ENCODE results near the gene LAIR2.

Gene LAIR2

GRCh38 chr19:54502518-54503048, at the start of gene LAIR2:
Gene LAIR2, plus strand, starts transcription at chr19:54502831. Its CDS starts 88 bp downstream, at chr19:54502919.
- DNase-seq (ENCODE audit: low read depth, low spot score): no peak

DNA sequence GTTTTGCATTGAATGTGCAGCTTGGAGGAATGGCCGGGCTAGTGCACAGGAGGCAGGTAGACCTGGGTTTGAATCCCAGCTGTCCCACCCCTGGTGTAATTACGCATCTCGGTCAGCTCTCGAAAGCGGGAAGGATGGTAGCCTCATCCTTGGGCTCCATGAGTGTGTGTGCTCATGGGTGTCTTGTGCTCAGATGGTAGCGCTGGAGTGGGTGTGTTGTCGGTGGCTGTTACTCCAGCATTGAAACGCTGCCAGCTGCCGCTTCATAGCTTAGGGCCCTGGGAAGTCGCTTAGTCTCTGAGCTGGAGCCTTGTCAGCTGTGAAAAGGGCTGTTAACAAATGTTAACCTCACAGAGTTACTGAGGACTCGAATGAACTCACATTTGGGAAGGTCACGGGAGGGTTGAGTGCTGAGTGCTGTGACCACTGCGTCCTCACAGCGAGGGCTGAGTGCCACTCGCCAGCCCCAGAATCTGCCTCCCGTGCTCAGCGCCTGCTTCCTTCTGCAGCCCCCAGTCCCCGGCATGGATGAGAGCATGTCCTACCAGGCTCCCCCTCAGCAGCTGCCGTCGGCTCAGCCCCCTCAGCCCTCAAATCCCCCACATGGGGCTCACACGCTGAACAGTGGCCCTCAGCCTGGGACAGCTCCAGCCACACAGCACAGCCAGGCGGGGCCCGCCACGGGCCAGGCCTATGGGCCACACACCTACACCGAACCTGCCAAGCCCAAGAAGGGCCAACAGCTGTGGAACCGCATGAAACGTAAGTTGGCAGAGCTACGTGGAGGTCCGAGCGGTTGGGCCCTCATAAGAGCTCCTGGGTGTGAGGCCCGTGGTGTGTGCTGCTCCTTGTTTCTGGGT, 48.5 kb upstream of the LAIR2 start:
- DNase-seq (ENCODE audit: low read depth, low spot score): no peak

DNA sequence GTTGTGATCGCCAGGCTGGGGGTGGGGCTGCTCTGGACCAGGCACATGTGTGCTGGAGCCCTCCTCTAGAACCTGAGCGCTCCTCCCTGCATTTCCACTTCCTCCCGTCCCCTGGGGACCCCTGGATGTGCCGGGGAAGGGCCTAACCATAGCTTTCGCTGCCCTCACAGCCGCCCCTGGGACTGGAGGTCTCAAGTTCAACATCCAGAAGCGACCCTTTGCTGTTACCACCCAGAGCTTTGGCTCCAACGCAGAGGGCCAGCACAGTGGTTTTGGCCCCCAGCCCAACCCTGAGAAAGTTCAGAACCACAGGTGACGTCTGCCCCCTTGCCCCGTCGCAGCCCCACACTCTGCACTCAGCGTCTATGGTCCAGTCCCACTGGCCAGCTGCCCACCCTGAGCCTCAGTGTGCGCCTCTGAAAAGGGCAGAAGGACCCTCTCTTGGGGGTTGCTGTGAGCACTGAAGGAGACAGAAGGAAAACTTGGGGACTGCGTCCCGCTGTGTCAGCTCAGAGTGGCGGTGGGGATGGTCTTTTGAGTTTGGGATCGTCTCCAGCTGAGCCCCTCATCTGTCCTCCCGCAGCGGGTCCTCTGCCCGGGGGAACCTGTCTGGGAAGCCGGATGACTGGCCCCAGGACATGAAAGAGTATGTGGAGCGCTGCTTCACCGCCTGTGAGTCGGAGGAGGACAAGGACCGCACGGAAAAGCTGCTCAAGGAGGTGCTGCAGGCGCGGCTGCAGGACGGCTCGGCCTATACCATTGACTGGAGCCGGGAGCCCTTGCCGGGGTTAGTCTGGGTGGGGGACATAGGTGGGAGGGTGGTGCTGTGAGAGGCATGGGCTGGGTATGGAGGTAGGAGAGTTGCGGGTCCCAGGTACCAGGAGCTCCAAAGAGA, 47.6 kb upstream of the LAIR2 start:
- no peak for DNase-seq (ENCODE audit: low read depth, low spot score)

GRCh38 chr19:54455786-54456422, 46.7 kb upstream of the LAIR2 start:
- DNase-seq (ENCODE audit: low read depth, low spot score): no peak

- DNase-seq (ENCODE audit: low read depth, low spot score): no peak
Measured at GRCh38 chr19:54456423-54457373, 45.9 kb upstream of the LAIR2 start.

GRCh38 chr19:54457773-54458647, 44.6 kb upstream of the LAIR2 start:
- no peak for DNase-seq (ENCODE audit: low read depth, low spot score)

GRCh38 chr19:54458648-54459281, 43.9 kb upstream of the LAIR2 start:
- DNase-seq (ENCODE audit: low read depth, low spot score): no peak

DNA sequence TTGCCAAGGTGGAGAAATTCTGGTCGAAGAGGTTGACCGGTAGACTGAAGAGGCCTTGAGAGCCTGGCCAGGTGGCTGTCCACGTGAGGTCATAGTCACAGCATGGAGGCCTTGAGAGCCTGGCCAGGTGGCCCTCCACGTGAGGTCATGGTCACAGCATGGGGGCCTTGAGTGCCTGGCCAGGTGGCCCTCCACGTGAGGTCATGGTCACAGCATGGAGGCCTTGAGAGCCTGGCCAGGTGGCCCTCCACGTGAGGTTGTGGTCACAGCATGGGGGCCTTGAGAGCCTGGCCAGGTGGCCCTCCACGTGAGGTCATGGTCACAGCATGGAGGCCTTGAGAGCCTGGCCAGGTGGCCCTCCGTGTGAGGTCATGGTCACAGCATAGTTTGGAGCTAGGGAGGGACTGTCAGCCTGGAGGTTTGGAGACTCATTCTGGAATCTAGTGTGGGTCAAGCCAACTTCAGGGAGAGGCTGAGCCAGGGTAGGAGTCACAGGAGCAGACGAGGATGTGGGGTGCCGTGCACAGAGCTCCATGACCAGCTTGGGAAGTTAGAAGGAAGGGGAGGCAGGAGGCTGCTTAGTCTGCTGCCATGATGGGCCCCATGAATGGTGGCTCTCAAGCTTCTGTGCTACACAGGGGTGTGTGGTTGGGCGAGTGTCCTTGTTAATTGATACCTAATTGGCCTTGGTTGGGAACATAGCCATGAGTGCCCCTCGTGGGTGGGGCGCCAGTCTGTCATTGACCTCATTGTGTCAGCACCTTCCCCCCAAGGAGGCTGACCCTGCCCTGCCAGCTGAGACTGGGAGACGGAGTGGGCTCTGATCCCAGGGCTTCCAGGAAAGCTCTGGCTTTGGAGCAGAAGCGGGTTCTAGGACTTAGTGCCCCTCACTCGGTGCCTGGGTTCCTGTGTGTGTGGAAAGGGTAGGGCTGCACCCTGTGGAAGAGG, 43.1 kb upstream of the LAIR2 start:
- DNase-seq (ENCODE audit: low read depth, low spot score): no peak

DNA sequence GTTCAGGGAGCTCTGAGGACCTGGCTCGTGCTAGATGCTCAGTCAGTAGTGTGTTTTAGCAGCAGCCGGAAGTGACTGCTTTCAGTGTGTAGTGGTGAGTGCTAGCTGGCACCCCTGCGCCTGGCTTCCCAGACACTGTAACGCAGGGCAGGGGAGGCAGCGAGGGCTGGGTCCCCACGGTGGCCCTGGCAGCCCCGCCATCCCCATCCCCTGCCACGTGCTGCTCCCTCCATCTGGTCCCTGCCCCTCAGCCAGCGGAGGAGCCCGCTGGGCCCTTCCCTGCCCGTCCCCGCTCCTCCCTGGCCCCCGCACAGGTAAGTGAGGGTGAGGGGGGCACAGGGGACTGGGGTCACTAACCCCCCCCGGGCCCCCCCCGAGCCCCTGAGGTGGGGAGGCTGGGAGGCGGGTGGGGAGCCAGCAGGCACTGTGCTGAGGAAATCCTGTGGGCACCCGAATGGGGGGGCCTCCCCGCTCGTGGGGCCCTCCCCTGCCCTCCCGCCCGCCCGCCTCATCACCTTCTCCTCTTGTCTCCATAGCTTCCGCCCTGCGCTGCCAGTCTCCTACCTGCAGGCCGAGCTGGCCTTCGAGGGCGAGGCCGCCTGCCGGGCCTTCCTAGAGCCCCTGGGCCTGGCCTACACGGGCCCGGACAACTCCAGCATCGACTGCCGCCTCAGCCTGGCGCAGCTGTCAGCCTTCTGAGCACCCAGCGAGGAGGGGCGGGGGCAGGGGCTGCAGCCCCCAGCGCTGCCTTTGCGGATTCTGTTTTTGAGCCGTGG, 42.2 kb upstream of the LAIR2 start:
- no peak for DNase-seq (ENCODE audit: low read depth, low spot score)

GRCh38 chr19:54461210-54461609, 41.4 kb upstream of the LAIR2 start:
- no peak for DNase-seq (ENCODE audit: low read depth, low spot score)

DNA sequence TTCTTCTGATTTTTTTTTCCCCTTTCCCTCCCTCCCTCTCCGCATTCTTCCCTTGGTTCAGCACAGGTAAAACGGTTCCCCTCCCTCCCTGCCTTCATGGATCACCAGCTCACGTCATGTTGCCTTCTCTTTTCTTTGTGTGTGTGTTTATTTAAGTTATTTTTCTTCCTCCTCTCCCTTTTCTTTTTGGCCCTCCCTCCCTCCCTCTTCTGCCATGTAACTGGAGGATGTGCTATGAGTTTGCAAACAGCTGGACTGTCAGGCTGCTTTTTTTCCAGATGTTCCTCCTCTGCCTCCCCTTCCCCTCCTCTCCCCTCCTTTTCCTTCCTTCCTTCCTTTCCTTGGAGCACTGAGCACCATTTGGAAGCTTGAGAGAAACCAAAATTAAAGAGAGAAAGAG, 41.0 kb upstream of the LAIR2 start:
- no peak for DNase-seq (ENCODE audit: low read depth, low spot score)

DNA sequence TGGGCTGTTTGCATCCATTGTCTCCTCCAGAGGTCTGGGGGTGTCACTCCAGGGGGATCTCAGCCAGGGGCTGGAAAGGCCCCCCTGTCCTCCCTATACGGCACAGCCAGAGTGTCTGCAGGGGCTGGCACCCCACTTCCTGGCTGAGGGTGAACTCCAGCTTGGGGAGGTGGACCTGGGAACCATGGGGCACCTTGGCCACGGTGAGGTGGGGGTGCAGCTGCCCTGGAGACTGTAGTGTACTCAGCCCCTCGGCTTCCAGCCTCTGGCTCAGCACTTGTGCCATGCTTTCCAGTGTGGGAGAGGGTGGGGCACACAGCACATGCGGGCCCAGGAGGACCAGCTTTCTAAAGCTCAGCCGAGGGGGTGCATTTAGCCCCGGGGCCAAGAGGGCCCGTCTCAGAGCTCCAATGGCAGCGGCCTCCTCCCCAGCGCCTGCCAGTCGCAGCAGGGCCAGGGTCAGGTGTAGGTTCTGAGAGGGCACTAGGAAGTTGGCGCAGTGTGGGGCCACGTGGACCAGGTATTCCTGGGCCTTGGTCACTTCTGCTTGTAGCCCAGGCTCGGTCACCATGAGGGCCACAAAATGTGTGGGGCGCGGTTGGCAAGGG, 40.5 kb upstream of the LAIR2 start:
- DNase-seq (ENCODE audit: low read depth, low spot score): no peak

- peak; percentile 80 for DNase-seq (ENCODE audit: low read depth, low spot score)
Measured at GRCh38 chr19:54462655-54463530, 39.7 kb upstream of the LAIR2 start.

DNA sequence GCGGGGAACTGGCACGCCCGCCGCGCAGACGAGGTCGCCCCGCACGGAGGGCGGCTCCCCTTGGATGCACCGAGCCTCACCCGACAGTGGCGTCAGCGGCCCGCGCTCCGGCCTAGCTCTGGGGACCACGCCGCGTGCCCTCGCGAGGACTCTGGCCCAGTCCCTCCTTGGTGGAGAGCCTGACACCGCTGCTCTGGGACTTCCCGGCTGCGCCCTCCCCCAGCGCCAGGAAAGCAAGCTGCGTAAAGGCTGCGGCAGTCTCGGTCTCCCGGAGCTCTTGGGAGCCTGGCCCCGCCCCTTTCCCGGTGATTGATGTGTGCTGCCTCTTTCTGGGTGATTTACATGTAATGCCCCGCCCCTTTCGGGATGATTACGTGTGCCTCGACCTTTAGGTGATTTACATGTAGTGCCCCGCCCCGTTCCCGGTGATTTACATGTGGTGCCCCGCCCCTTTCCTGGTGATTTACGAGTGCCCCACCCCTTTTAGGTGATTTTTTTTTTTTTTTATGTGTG, 39.0 kb upstream of the LAIR2 start, which contains the start of gene LENG9:
LENG9 (minus strand) TSS at position 248 of the 513 bp plus-strand sequence. CDS start 252 bp downstream, outside the sequence.
- DNase-seq (ENCODE audit: low read depth, low spot score): no peak

DNA sequence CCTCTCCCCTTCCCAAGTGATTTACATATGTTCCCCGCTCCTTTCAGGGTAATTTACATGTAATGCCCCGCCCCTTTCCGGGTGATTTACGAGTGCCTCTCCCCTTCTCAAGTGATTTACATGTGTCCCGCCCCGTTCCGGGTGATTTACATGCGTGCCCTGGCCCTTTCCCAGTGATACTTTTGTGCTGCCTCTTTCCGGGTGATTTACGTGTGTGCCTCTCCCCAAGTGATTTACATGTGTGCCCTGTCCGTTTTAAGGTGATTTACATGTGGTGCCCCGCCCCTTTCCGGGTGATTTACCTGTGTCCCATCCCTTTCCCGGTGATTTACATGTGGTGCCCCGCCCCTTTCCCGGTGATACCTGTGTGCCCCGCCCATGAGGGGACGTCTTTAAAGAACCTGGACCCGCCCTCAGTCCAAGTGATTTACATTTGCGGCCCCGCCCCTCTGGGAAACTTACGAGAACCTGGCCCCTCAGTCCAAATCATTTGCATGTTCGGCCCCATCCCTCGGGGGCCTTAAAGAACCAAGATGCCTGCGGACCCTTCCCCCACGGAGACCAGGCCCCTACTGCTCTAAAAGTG, 38.5 kb upstream of the LAIR2 start:
- DNase-seq (ENCODE audit: low read depth, low spot score): peak; percentile 98
